BE2C (cell line): ENCODE results near the gene RPP40.
A peak's percentile ranks its signal among the peaks of the same experiment; 100 is the strongest.

Source experiments
- DNase-seq: peaks from one replicate; pipeline ENCODE4 v3.0.0-alpha.2; 2020
- H3K27me3 ChIP-seq: fragments of 250-450 bp; sonication (Bioruptor Pico); 2 replicates; pipeline ENCODE4 v1.5.1; 2020; ENCODE audit warnings: mild to moderate bottlenecking
- H3K36me3 ChIP-seq: fragments of 250-450 bp; sonication (Bioruptor Pico); 2 replicates; pipeline ENCODE4 v1.5.1; 2020; ENCODE audit warnings: mild to moderate bottlenecking
- H3K4me1 ChIP-seq: fragments of 250-450 bp; sonication (Bioruptor Pico); 2 replicates; pipeline ENCODE4 v1.5.1; 2020
- H3K4me3 ChIP-seq: 2 replicates; pipeline ENCODE4 v1.5.1; 2011; ENCODE audit warnings: low read depth, low read length
- H3K9me3 ChIP-seq: fragments of 250-450 bp; sonication (Bioruptor Pico); 2 replicates; pipeline ENCODE4 v1.5.1; 2020
- CTCF ChIP-seq: IDR thresholded peaks from 2 replicates; pipeline ENCODE4 v1.5.1; 2012; ENCODE audit warnings: mild to moderate bottlenecking, low read depth, low read length

Gene RPP40

GRCh38 chr6:5031150-5031549 lies 27.3 kb upstream of the RPP40 start:
- no peak for TF ChIP-seq CTCF
- Histone ChIP-seq H3K4me3 (no peak overlapping the region), H3K36me3 (no peaks in the 10 kb centered on the region), H3K9me3 (no peaks in the 10 kb centered on the region), H3K4me1 (no peaks in the 10 kb centered on the region; the same call in 1 of the 2 replicates), H3K27me3 (no peaks in the 10 kb centered on the region)
- DNase-seq: no peak

- TF ChIP-seq CTCF: peak; percentile 86
- H3K9me3 ChIP-seq: no peaks in the 10 kb centered on the region
Observed at GRCh38 chr6:5030596-5031136, 26.8 kb upstream of the RPP40 start.

GRCh38 chr6:5029609-5030008 lies 25.8 kb upstream of the RPP40 start:
- no peak for TF ChIP-seq CTCF
- no peaks in the 10 kb centered on the region for H3K27me3 ChIP-seq
- no peak overlapping the region for H3K4me3 ChIP-seq
- no peaks in the 10 kb centered on the region for H3K9me3 ChIP-seq
- DNase-seq: no peak
- H3K36me3 ChIP-seq: no peaks in the 10 kb centered on the region
- no peaks in the 10 kb centered on the region for H3K4me1 ChIP-seq

More at GRCh38 chr6:5030596-5031136, 26.8 kb upstream of the RPP40 start:
- DNase-seq: peak; percentile 89
- Histone ChIP-seq H3K27me3 (no peaks in the 10 kb centered on the region), H3K4me3 (no peak overlapping the region), H3K4me1 (no peaks in the 10 kb centered on the region), H3K36me3 (no peaks in the 10 kb centered on the region)

- H3K4me1 ChIP-seq: no peaks in the 10 kb centered on the region
- H3K4me3 ChIP-seq: no peak overlapping the region
- no peaks in the 10 kb centered on the region for H3K27me3 ChIP-seq
- H3K9me3 ChIP-seq: no peaks in the 10 kb centered on the region
- no peaks in the 10 kb centered on the region for H3K36me3 ChIP-seq
- DNase-seq: no peak
- TF ChIP-seq CTCF: no peak
Observed at GRCh38 chr6:5028921-5029320, 25.1 kb upstream of the RPP40 start.

- H3K9me3 ChIP-seq: no peaks in the 10 kb centered on the region
- H3K27me3 ChIP-seq: no peaks in the 10 kb centered on the region
- DNase-seq: no peak
- no peak overlapping the region for H3K4me3 ChIP-seq
- H3K4me1 ChIP-seq: no peaks in the 10 kb centered on the region
- no peak for TF ChIP-seq CTCF
- H3K36me3 ChIP-seq: no peaks in the 10 kb centered on the region
Observed at GRCh38 chr6:5028301-5028700, 24.5 kb upstream of the RPP40 start.

GRCh38 chr6:5025911-5026819 lies 22.3 kb upstream of the RPP40 start:
- Histone ChIP-seq H3K27me3 (no peaks in the 10 kb centered on the region), H3K4me1 (no peaks in the 10 kb centered on the region), H3K4me3 (peak overlapping the region; percentile 68), H3K9me3 (no peaks in the 10 kb centered on the region), H3K36me3 (no peaks in the 10 kb centered on the region)
- peak; percentile 16; the same call in 1 of the 2 replicates for TF ChIP-seq CTCF
- peak; percentile 66 for DNase-seq
